Measurements from ENCODE around the gene GABRR1. TPM values are rescaled to one million over a fixed set of nuclear protein-coding genes. Genes with fewer than 3 reads are reported as not detected.

GABRR1 gene
- total and polyA plus RNA-seq, 2 donors (not counting 3 experiments of a cell fraction or from before 2014, with no cell fraction given): not detected

DNA sequence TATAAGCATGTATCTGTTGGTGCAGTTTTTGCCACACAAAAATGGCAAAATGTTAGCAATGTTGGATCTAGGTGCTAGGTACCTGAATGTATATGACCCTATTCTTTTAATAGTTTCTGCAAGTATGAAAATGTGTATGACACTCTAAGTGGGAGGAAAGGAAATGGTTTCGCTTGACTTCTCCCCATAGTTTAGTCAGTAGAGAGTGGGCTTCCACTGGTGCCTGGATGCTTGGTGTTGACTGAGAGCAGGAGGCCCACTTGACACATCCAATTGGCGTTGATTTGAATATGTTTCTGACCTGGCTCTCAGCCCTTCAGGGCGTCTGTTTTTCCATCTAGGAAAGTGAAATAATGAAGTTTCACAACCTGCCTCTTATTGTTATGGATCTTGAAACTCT, 41.8 kb upstream of the GABRR1 start:
- Histone ChIP-seq H3K36me3 (ENCODE audit: control insufficient read depth in 2 of 2, extremely low read depth in 1 of 2, insufficient read depth in 2 of 2, low read length in 2 of 2) (no peaks in the 10 kb centered on the region), H4K20me1 (replicated peaks; ENCODE audit: control insufficient read depth, extremely low read depth, insufficient read depth, low read length) (no peaks in the 10 kb centered on the region), H3K9ac (replicated peaks; ENCODE audit: extremely low read depth, insufficient read depth, low read length) (no peak overlapping the region), H3K4me2 (ENCODE audit: insufficient read depth, low read length) (no peak overlapping the region), H3K79me2 (ENCODE audit: control insufficient read depth, insufficient read depth, low read length) (no peaks in the 10 kb centered on the region), H3K27me3 (ENCODE audit: control insufficient read depth in 2 of 2, insufficient read depth in 2 of 2, low read length in 2 of 2) (no peaks in the 10 kb centered on the region), H3K9me1 (replicated peaks; ENCODE audit: control insufficient read depth, extremely low read depth, insufficient read depth, low read length) (no peaks in the 10 kb centered on the region), H3K4me1 (ENCODE audit: control insufficient read depth, extremely low read depth, insufficient read depth, low read length) (peaks cover 11% of the 10 kb centered on the region), H3K4me3 (replicated peaks in 1 of 3; ENCODE audit: insufficient read depth in 1 of 3, low read depth in 1 of 3, low read length in 3 of 3) (no peak overlapping the region), H2AFZ (ENCODE audit: low read depth, low read length) (no peak overlapping the region), H3K27ac (ENCODE audit: insufficient read depth, low read depth, low read length) (no peak overlapping the region), H3K9me3 (replicated peaks; ENCODE audit: control insufficient read depth, insufficient read depth, low read length) (no peaks in the 10 kb centered on the region)
- no peak for FAIRE-seq
- TF ChIP-seq POLR2A (IDR thresholded peaks at IDR 0.05; ENCODE audit: low read depth, low read length) (no peak), CTCF (IDR thresholded peaks at IDR 0.05; ENCODE audit: extremely low read depth in 1 of 2, insufficient read depth in 1 of 2, low read depth in 1 of 2, low read length in 2 of 2) (no peak), JUN (IDR thresholded peaks at IDR 0.05; ENCODE audit: borderline replicate concordance, insufficient read depth, insufficient read length, low read depth) (no peak), MAX (IDR thresholded peaks at IDR 0.05; ENCODE audit: insufficient read depth, insufficient read length) (no peak), FOS (IDR thresholded peaks at IDR 0.05; ENCODE audit: borderline replicate concordance, insufficient read depth, low read length) (no peak), MYC (IDR thresholded peaks at IDR 0.05; ENCODE audit: low read depth, low read length) (no peak), POLR2AphosphoS5 (IDR thresholded peaks at IDR 0.05; ENCODE audit: insufficient read depth, low read depth, low read length) (no peak), EZH2 (IDR thresholded peaks at IDR 0.05; ENCODE audit: borderline replicate concordance, low read depth, low read length, severe bottlenecking) (no peak), GATA2 (IDR thresholded peaks at IDR 0.05; ENCODE audit: insufficient read depth, insufficient read length, low read depth, low read length) (no peak)
- no TSS peak for BruUV-seq (replicated peaks)
- ChIA-PET CTCF (interaction anchor here (1.1 kb wide), 1 partner anchor 14 kb away, joined by 3 read pairs; no protein-coding TSS in a partner anchor), POLR2A (no interaction called here)
- intact Hi-C loops (cut with micrococcal nuclease): no loop called here
- DNase-seq (ENCODE audit: low read depth, low spot score): no peak
- dilution Hi-C loops (cut with MboI; ENCODE audit: extremely low pct_ligation_motif_present, low sequenced_read_pairs): no loop called here

All from endothelial cell of umbilical vein (primary cell).